GM18505 (cell line): ENCODE data around the gene FLACC1.

Experiments used
- ATAC-seq: cut with Tn5 transposase; IDR thresholded peaks from one replicate; pipeline ENCODE4 v1.9.1; 2021; ENCODE audit not compliant: unreplicated experiment
- POLR2A ChIP-seq: IDR thresholded peaks from 4 replicates; pipeline ENCODE4 v1.6.1; 2011; ENCODE audit warnings: borderline replicate concordance; ENCODE audit not compliant: insufficient read depth, insufficient read length; ENCODE audit errors: extremely low read depth

The FLACC1 gene

GRCh38 chr2:201280191-201281040, 76.7 kb downstream of the FLACC1 start:
- TF ChIP-seq POLR2A, result no peak
- ATAC-seq, result no peak

DNA sequence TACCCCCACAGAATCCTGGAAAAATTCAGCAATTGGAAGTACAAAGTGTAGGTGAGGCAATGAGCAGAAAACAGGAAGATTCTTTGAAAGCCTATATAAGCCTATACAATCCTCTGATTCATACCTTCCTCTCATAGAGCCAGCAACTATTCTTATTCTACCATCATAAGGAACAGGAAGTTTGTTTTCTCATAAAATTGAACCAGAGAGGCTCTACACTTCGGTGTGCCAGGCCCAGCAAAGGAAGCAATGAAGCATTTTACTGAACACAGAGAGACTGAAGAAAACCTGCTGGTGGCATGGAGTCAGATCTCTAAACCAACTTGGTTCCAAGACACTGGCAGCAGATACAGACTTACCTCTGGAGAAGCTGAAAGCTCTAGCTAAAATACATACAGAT, 78.1 kb downstream of the FLACC1 start:
- no peak for TF ChIP-seq POLR2A

DNA sequence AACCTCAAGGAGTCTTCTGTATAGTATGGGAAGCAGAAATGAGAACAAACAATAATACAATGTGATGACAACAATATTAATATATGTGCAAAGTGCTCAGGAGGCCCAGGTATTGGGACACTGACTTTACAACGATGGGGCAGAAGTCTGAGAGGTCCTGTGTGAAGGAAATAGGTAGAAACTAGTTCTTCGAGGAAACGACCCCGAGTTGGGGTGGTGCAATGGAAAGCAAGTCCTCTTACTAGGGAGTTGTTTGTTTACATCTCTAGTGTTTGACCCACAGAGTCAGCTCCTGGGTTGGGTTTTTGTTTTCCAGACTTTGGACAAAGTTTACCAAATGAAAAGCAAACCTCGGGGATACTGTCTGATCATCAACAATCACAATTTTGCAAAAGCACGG, 80.6 kb downstream of the FLACC1 start:
- no peak for ATAC-seq
- TF ChIP-seq POLR2A, result no peak

More for the DNA sequence above, 78.1 kb downstream of the FLACC1 start:
- ATAC-seq, result no peak

DNA sequence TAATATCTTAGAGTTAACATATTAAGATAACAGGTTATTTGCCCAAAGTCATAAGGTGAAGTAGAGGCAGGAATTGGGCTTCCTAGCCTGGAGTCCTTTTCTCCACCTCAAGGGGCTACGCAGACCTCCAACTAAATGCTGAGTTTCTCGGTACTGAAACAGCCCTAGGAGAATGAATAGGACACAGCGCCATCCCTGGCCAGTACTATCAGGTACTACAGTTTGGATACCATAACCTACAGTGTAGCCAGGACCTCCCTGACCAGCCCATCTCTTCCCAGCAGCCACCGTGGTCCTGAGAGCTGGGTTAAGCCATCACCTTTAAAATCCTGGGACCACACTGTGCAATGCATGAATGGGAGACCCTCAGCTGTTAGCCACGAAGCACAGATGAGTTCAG, 81.2 kb downstream of the FLACC1 start:
- no peak for TF ChIP-seq POLR2A
- no peak for ATAC-seq

DNA sequence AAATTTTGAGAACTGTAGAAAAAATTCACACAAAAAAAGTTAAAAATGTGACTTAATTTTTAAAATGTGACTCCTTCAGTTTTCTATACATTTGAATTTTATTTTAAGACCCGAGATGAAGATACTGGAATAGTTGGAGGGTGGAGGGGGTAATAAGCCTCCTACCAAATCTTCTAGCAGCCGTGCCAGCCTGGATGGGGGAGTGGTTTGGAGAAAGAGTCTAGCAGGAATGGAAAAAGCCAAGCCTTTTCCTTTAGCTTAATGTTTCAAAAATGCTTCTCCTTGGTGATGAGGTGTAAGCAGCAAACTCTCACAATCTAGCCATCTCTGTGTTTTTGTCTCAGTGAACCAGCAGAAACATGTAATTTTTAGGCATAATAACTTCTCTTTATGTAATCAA, 82.1 kb downstream of the FLACC1 start:
- TF ChIP-seq POLR2A, result no peak
- no peak for ATAC-seq

- no peak for ATAC-seq
- no peak for TF ChIP-seq POLR2A
Observed at GRCh38 chr2:201273330-201273983, 83.7 kb downstream of the FLACC1 start.

GRCh38 chr2:201271917-201272316, 85.2 kb downstream of the FLACC1 start:
- no peak for TF ChIP-seq POLR2A
- ATAC-seq, result no peak

DNA sequence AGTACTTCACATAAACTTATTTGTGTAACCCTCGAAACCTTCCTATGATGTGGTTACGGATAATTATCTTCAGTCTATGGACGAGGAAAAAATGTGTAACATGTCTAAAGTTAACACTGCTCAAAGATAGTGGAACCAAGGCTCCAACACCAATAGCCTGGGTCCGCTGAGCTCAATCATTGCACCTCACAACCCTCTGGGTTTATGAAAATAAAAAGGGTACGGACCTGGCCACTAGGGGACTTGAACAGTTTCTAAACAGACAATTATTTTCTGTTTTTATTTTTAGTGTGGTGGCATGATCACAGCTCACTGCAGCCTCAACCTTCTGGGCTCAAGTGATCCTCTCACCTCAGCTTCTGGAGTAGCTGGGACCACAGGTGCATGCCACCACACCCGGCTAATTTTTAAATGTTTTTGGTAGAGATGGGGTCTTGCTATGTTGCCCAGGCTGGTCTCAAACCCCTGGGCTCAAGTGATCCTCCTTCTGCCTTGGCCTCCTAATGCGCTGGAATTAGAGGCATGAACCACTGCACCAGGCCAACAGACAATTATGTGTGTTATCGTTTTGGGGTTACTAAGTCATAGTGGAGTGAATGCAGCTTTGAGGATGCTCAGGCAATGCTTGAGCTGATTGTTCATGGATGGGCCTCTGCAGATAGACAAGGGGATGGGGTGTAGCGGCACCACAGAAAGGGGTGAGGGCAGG, 86.7 kb downstream of the FLACC1 start:
- no peak for ATAC-seq
- TF ChIP-seq POLR2A, result no peak

GRCh38 chr2:201269764-201270163, 87.4 kb downstream of the FLACC1 start:
- TF ChIP-seq POLR2A, result no peak
- no peak for ATAC-seq

- TF ChIP-seq POLR2A, result no peak
- ATAC-seq, result no peak
Observed at GRCh38 chr2:201267278-201268030, 89.7 kb downstream of the FLACC1 start.

DNA sequence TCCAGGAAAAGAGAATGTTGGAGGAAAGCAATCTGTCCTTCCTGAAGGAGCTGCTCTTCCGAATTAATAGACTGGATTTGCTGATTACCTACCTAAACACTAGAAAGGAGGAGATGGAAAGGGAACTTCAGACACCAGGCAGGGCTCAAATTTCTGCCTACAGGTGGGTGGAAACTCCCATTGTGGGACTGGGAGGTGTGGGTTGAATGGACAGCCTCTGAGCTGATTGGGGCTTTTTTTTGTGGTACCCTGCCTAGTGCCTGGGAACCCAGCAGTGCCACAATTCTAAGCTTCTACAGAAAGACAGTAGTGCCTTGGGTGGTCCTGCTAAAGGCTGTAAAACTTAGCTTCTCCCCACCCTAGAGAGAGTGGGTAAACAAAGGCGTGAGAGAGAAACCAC, 90.5 kb downstream of the FLACC1 start:
- no peak for TF ChIP-seq POLR2A
- ATAC-seq, result no peak

- ATAC-seq, result no peak
- no peak for TF ChIP-seq POLR2A
Observed at GRCh38 chr2:201264472-201265173, 92.5 kb downstream of the FLACC1 start.
